ENCODE data around the gene TRAK2.

DNA sequence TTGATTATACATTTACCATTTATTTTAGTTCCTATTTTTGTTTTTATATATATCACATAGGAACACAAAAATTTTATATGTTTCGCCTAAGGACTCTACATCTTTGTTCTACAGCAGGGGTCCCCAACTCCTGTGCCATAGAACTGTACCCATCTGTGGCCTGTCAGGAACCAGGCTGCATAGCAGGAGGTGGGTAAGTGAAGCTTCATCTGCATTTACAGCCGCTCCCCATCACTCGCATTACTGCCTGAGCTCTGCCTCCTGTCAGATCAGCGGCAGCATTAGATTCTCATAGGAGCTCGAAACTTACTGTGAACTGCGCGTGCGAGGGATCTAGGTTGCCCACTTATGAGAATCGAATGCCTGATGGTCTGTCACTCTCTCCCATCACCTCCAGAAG is 25.3 kb downstream of the TRAK2 start:
- TF ChIP-seq, protein P1, sequence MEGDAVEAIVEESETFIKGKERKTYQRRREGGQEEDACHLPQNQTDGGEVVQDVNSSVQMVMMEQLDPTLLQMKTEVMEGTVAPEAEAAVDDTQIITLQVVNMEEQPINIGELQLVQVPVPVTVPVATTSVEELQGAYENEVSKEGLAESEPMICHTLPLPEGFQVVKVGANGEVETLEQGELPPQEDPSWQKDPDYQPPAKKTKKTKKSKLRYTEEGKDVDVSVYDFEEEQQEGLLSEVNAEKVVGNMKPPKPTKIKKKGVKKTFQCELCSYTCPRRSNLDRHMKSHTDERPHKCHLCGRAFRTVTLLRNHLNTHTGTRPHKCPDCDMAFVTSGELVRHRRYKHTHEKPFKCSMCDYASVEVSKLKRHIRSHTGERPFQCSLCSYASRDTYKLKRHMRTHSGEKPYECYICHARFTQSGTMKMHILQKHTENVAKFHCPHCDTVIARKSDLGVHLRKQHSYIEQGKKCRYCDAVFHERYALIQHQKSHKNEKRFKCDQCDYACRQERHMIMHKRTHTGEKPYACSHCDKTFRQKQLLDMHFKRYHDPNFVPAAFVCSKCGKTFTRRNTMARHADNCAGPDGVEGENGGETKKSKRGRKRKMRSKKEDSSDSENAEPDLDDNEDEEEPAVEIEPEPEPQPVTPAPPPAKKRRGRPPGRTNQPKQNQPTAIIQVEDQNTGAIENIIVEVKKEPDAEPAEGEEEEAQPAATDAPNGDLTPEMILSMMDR (conservative IDR thresholded peaks at IDR 0.05 in 1 of 2, IDR thresholded peaks at IDR 0.05 in 1 of 2; ENCODE audit: low read depth in 1 of 2, low read length in 2 of 2) = no peak
- TF ChIP-seq EZH2 (IDR thresholded peaks at IDR 0.05; ENCODE audit: low read length, missing control alignments) = no peak

Measured in fibroblast of lung (primary cell).